Liver (tissue), 9 donors: ENCODE data around the gene PPP6R3. TPM values are rescaled to one million over a fixed set of nuclear protein-coding genes. Genes with fewer than 3 reads are reported as not detected.

ENCODE experiments used
- DNase-seq: peaks from one replicate; pipeline ENCODE4 v3.0.0-alpha.2; 2017; ENCODE audit warnings: low spot score
- H3K27ac ChIP-seq, 2 donors: one replicate each; pipeline ENCODE4 v1.7.0; 2013; ENCODE audit warnings: inconsistent platforms in 2 of 2, low read length in 2 of 2, control low read depth in 1 of 2, low read depth in 1 of 2, mild to moderate bottlenecking in 1 of 2
- H3K27me3 ChIP-seq, 4 donors: one replicate each; pipeline versions ENCODE4 v1.6.1 to v1.7.0; 2013; ENCODE audit warnings: low read length in 3 of 4, inconsistent platforms in 1 of 4, mild to moderate bottlenecking in 1 of 4, moderate library complexity in 1 of 4; ENCODE audit not compliant: control insufficient read depth in 4 of 4, insufficient read depth in 4 of 4
- H3K36me3 ChIP-seq, 4 donors: one replicate each; pipeline versions ENCODE4 v1.6.1 to v1.7.0; 2013; ENCODE audit warnings: low read length in 3 of 4, mild to moderate bottlenecking in 3 of 4, low read depth in 1 of 4, moderate library complexity in 1 of 4; ENCODE audit not compliant: control insufficient read depth in 4 of 4, insufficient read depth in 3 of 4
- H3K4me1 ChIP-seq, 4 donors: one replicate each; pipeline versions ENCODE4 v1.6.1 to v1.7.0; 2013; ENCODE audit warnings: low read length in 3 of 4, mild to moderate bottlenecking in 3 of 4, moderate library complexity in 1 of 4; ENCODE audit not compliant: control insufficient read depth in 4 of 4, insufficient read depth in 4 of 4
- H3K4me3 ChIP-seq, 3 donors: one replicate each; pipeline versions ENCODE4 v1.6.1 to v1.7.0; 2013; ENCODE audit warnings: low read length in 3 of 3, control low read depth in 1 of 3, low read depth in 1 of 3, mild to moderate bottlenecking in 1 of 3
- H3K9ac ChIP-seq, 2 donors: one replicate each; pipeline ENCODE4 v1.7.0; 2013; ENCODE audit warnings: low read length in 2 of 2, mild to moderate bottlenecking in 2 of 2, moderate library complexity in 2 of 2, control low read depth in 1 of 2, low read depth in 1 of 2
- H3K9me3 ChIP-seq, 4 donors: one replicate each; pipeline versions ENCODE4 v1.6.1 to v1.7.0; 2013; ENCODE audit warnings: low read length in 3 of 4; ENCODE audit not compliant: control insufficient read depth in 4 of 4
- CTCF ChIP-seq: fragments of 150-350 bp; IDR thresholded peaks from 2 replicates; pipeline ENCODE4 v1.5.1; 2017; ENCODE audit warnings: improper control_type of control experiment, low read depth, low read length; ENCODE audit not compliant: missing input control
- EGR1 ChIP-seq, 2 donors: IDR thresholded peaks; 2 replicates each; pipeline ENCODE4 v1.6.1; 2016 to 2018; ENCODE audit warnings: antibody characterized with exemption in 2 of 2, low read depth in 2 of 2
- FOXA1 ChIP-seq: IDR thresholded peaks from 2 replicates; pipeline ENCODE4 v1.6.1; 2016; ENCODE audit warnings: antibody characterized with exemption
- FOXA2 ChIP-seq: IDR thresholded peaks from 2 replicates; pipeline ENCODE4 v1.6.1; 2016; ENCODE audit warnings: antibody characterized with exemption
- GABPA ChIP-seq, 2 donors: IDR thresholded peaks in 1 of 2; conservative IDR thresholded peaks in 1 of 2; 2 replicates each; pipeline ENCODE4 v1.6.1; 2016; ENCODE audit warnings: antibody characterized with exemption in 2 of 2, mild to moderate bottlenecking in 1 of 2, moderate library complexity in 1 of 2
- HNF4A ChIP-seq, 2 donors: conservative IDR thresholded peaks; 2 replicates each; pipeline ENCODE4 v1.6.1; 2016; ENCODE audit warnings: antibody characterized with exemption in 2 of 2, mild to moderate bottlenecking in 2 of 2
- HNF4G ChIP-seq: IDR thresholded peaks from 2 replicates; pipeline ENCODE4 v1.6.1; 2016; ENCODE audit warnings: antibody characterized with exemption
- JUND ChIP-seq, 2 donors: IDR thresholded peaks; 2 replicates each; pipeline ENCODE4 v1.6.1; 2016; ENCODE audit warnings: antibody characterized with exemption in 2 of 2
- NR2F2 ChIP-seq: IDR thresholded peaks from 2 replicates; pipeline ENCODE4 v1.6.1; 2016; ENCODE audit warnings: antibody characterized with exemption
- RAD21 ChIP-seq, 2 donors: IDR thresholded peaks; 2 replicates each; pipeline ENCODE4 v1.6.1; 2016; ENCODE audit warnings: antibody characterized with exemption in 2 of 2, mild to moderate bottlenecking in 2 of 2
- REST ChIP-seq: IDR thresholded peaks from 2 replicates; pipeline ENCODE4 v1.6.1; 2016; ENCODE audit warnings: antibody characterized with exemption, mild to moderate bottlenecking
- RXRA ChIP-seq, 2 donors: IDR thresholded peaks; 2 replicates each; pipeline ENCODE4 v1.6.1; 2017 to 2018; ENCODE audit warnings: antibody characterized with exemption in 2 of 2, mild to moderate bottlenecking in 1 of 2
- SP1 ChIP-seq: IDR thresholded peaks from 2 replicates; pipeline ENCODE4 v1.6.1; 2018; ENCODE audit warnings: antibody characterized with exemption, mild to moderate bottlenecking
- TAF1 ChIP-seq: conservative IDR thresholded peaks from 2 replicates; pipeline ENCODE4 v1.6.1; 2016; ENCODE audit warnings: antibody characterized with exemption, mild to moderate bottlenecking
- YY1 ChIP-seq: IDR thresholded peaks from 2 replicates; pipeline ENCODE4 v1.6.1; 2016; ENCODE audit warnings: antibody characterized with exemption, mild to moderate bottlenecking
- ZBTB33 ChIP-seq: IDR thresholded peaks from 2 replicates; pipeline ENCODE4 v1.6.1; 2016; ENCODE audit warnings: antibody characterized with exemption
- WGBS: extraction: QIAGEN DNeasy Blood & Tissue Kit; methylation state at CpG from one replicate; pipeline ENCODE4 v1.1.7; 2013; 5-methylcytosine and 5-hydroxymethylcytosine counted together
- polyA plus RNA-seq, 2 donors: library from polyadenylated mRNA; stranded (reverse) in 1 of 2; unstranded in 1 of 2; fragments of 200-250 nt in 1 of 2; fragments of >200 nt in 1 of 2; fragmentation: Nextera tagmentation in 1 of 2; extraction: Ambion mirVana in 1 of 2; gene quantifications; one replicate each; pipeline versions ENCODE4 v1.2.1 to v1.2.3, GENCODE V29; 2013 to 2015
- total RNA-seq, 2 donors: library from RNA; depleted of rRNA; stranded (reverse); fragments of >200 nt; gene quantifications; one replicate each; pipeline ENCODE4 v1.2.3, GENCODE V29; 2014
- TF ChIP-seq, protein P1 (sequence below): IDR thresholded peaks from 2 replicates; pipeline ENCODE4 v1.6.1; 2016; ENCODE audit warnings: antibody characterized with exemption
- donor health status: healthy.
- donor health status: healthy.
- donor health status: healthy.
- donor health status: healthy.
- donor health status: healthy.

The PPP6R3 gene
- total and polyA plus RNA-seq, 4 donors = 12.3 to 101 (median 58.1) TPM

- Histone ChIP-seq H3K9me3 (no peaks in the 10 kb centered on the region), H3K4me1 (peaks cover 11 to 22% (median 17%) of the 10 kb centered on the region in 4 donors), H3K27me3 (no peaks in the 10 kb centered on the region), H3K9ac (no peak overlapping the region), H3K4me3 (no peak overlapping the region), H3K36me3 (no peaks in the 10 kb centered on the region), H3K27ac (no peak overlapping the region)
- WGBS = 71% methylated on average over 2 of the region's 2 CpGs
- TF ChIP-seq NR2F2 = no peak
- TF ChIP-seq REST = no peak
- TF ChIP-seq SP1 = no peak
- TF ChIP-seq RAD21 (IDR thresholded peaks at IDR 0.05) = no peak
- TF ChIP-seq TAF1 = no peak
- no peak for TF ChIP-seq YY1
- TF ChIP-seq FOXA1 = no peak
- no peak for TF ChIP-seq HNF4A (conservative IDR thresholded peaks at IDR 0.05)
- TF ChIP-seq FOXA2 = no peak
- no peak for DNase-seq
Observed at GRCh38 chr11:68500206-68500605, 39.7 kb downstream of the PPP6R3 start.

DNA sequence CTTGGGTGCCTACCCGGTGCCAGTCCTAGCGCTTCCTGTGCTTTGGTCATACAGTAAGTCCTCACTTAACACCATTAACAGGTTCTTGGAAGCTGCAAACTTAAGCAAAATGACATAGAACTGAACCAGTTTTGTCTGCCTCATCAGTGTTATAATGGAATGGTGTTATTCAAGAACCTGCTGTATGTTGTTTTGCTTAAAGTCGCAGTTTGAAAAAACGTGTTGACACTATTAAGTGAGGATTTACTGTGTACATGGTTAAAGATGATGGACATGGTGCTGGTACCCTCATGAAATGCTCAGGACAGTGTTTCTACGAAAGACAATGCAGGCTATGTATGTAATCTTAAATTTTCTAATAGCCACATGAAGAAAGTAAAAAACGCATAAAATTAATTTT, 41.3 kb downstream of the PPP6R3 start:
- peaks cover 11 to 25% (median 15%) of the 10 kb centered on the region in 4 donors for H3K4me1 ChIP-seq

GRCh38 chr11:68503251-68503687, 42.7 kb downstream of the PPP6R3 start:
- 57% methylated on average over 9 of the region's 9 CpGs for WGBS
- no peaks in the 10 kb centered on the region for H3K27me3 ChIP-seq
- peak overlapping the region in 1 of 2 donors; percentile 36 for H3K27ac ChIP-seq
- TF ChIP-seq TAF1 (no peak), RAD21 (IDR thresholded peaks at IDR 0.05) (no peak), GABPA (IDR thresholded peaks at IDR 0.05 in 1 of 2, conservative IDR thresholded peaks at IDR 0.05 in 1 of 2) (no peak), NR2F2 (peak; percentile 80), HNF4A (conservative IDR thresholded peaks at IDR 0.05) (no peak), HNF4G (no peak), RXRA (IDR thresholded peaks at IDR 0.05) (peak in 1 of 2 donors; percentile 17), ZBTB33 (no peak), REST (no peak), FOXA2 (no peak), FOXA1 (no peak), YY1 (no peak), SP1 (peak; percentile 9), JUND (IDR thresholded peaks at IDR 0.05) (no peak), CTCF (no peak), EGR1 (IDR thresholded peaks at IDR 0.05; ENCODE audit: low read depth in 2 of 2) (no peak)
- TF ChIP-seq, protein P1, sequence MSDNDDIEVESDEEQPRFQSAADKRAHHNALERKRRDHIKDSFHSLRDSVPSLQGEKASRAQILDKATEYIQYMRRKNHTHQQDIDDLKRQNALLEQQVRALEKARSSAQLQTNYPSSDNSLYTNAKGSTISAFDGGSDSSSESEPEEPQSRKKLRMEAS = no peak

More for the DNA sequence above, 41.3 kb downstream of the PPP6R3 start:
- H3K27ac ChIP-seq = no peak overlapping the region
- 92% methylated on average over 6 of the region's 6 CpGs for WGBS
- no peak for TF ChIP-seq RXRA (IDR thresholded peaks at IDR 0.05)
- no peaks in the 10 kb centered on the region for H3K27me3 ChIP-seq
- H3K9ac ChIP-seq = no peak overlapping the region
- no peaks in the 10 kb centered on the region for H3K9me3 ChIP-seq
- no peaks in the 10 kb centered on the region for H3K36me3 ChIP-seq
- no peak overlapping the region for H3K4me3 ChIP-seq
- no peak for DNase-seq

More at GRCh38 chr11:68503251-68503687, 42.7 kb downstream of the PPP6R3 start:
- no peaks in the 10 kb centered on the region for H3K9me3 ChIP-seq
- H3K36me3 ChIP-seq = no peaks in the 10 kb centered on the region
- H3K4me3 ChIP-seq = no peak overlapping the region
- no peak overlapping the region for H3K9ac ChIP-seq
- H3K4me1 ChIP-seq = peaks cover 8 to 25% (median 14%) of the 10 kb centered on the region in 4 donors
- DNase-seq = no peak
